HG03108 (cell line): ENCODE measurements around the gene ARFRP1.
"Not testable (repeated sequence)": the region's sequence is repeated elsewhere in the genome, so short reads cannot be mapped to it uniquely, and the experiment has no call there.

ENCODE experiments used
- ATAC-seq: cut with Tn5 transposase; IDR thresholded peaks from one replicate; pipeline ENCODE4 v1.9.1; 2021; ENCODE audit warnings: moderate library complexity; ENCODE audit not compliant: unreplicated experiment

Gene ARFRP1

GRCh38 chr20:63657937-63658748 lies 49.6 kb downstream of the ARFRP1 start, which contains the start of gene RTEL1:
TSS of gene RTEL1 (plus strand) at chr20:63658312. CDS start at chr20:63659403, 1,091 bp downstream.
- ATAC-seq = peak; percentile 77

GRCh38 chr20:63657260-63657936 lies 50.4 kb downstream of the ARFRP1 start:
- ATAC-seq = no peak

- ATAC-seq = no peak
Observed at GRCh38 chr20:63656451-63656850, 51.3 kb downstream of the ARFRP1 start.

GRCh38 chr20:63655249-63655648 lies 52.5 kb downstream of the ARFRP1 start:
- no peak for ATAC-seq

GRCh38 chr20:63653974-63654668 lies 53.7 kb downstream of the ARFRP1 start:
- ATAC-seq = no peak

GRCh38 chr20:63653041-63653973 lies 54.5 kb downstream of the ARFRP1 start, which contains the start of gene STMN3:
TSS of gene STMN3 (minus strand) at chr20:63653424. CDS start at chr20:63653345, 79 bp downstream.
- no peak for ATAC-seq

- no peak for ATAC-seq
Observed at GRCh38 chr20:63652192-63652980, 55.4 kb downstream of the ARFRP1 start.

GRCh38 chr20:63651942-63652191 lies 55.9 kb downstream of the ARFRP1 start:
- no peak for ATAC-seq

- not testable (repeated sequence) for ATAC-seq
Observed at GRCh38 chr20:63650486-63650885, 57.3 kb downstream of the ARFRP1 start.

- ATAC-seq = no peak
Observed at GRCh38 chr20:63648895-63649589, 58.7 kb downstream of the ARFRP1 start.
